22Rv1 (cell line): ENCODE measurements around the gene CRYBB3.

Experiments
- H3K27ac ChIP-seq: fragments of 450-650 bp; 2 replicates; pipeline ENCODE4 v1.5.1; 2017
- CTCF ChIP-seq: fragments of 450-650 bp; IDR thresholded peaks from 2 replicates; pipeline ENCODE4 v1.5.1; 2017; ENCODE audit warnings: mild to moderate bottlenecking
- ZFX ChIP-seq: fragments of 450-650 bp; IDR thresholded peaks from 2 replicates; pipeline ENCODE4 v1.6.1; 2017; ENCODE audit warnings: antibody characterized with exemption, borderline replicate concordance

The CRYBB3 gene

DNA sequence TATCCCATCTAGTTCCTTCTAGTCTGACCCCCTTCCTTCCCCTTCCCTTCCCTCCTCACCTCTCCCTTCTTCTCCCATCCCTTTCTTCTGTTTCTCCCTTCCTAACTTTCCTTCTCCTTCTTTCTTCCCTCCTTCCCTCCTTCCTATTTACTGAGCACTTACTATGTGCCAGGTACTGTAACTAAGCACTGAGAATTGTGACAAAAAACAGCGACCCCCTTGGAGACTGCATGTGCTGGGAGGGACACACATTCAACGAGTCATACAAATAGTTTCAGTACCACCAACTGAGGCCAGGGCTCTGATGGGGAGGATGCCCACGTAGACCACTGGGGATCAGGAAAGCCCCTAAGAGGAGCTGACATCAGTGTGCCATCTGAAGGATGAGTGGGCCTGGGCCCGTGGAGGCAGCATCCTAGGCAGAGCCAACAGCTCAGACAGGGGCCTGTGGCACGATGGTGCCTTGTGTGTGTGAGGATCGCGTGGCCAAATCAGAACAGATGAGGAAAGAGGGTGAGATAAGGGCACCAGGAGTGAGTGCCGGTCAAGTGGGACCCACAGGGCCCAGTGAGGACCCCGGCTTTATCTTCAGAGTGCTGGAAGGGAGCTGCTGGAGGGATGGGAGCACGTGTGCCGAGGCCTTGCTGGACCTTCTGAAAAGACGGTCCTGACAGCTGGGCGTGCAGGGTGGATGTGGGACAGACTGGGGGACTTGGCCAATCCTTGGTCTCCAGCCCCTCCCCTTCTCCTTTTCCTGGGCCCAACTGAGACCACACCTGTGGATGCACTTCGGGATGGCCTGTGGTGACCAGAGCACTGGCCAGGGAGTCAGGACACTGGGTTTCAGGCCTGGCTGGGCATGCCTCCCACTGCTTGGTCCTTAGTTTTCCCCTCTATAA, 38.4 kb upstream of the CRYBB3 start:
- TF ChIP-seq CTCF (no peak), ZFX (no peak)
- H3K27ac ChIP-seq: no peak overlapping the region

DNA sequence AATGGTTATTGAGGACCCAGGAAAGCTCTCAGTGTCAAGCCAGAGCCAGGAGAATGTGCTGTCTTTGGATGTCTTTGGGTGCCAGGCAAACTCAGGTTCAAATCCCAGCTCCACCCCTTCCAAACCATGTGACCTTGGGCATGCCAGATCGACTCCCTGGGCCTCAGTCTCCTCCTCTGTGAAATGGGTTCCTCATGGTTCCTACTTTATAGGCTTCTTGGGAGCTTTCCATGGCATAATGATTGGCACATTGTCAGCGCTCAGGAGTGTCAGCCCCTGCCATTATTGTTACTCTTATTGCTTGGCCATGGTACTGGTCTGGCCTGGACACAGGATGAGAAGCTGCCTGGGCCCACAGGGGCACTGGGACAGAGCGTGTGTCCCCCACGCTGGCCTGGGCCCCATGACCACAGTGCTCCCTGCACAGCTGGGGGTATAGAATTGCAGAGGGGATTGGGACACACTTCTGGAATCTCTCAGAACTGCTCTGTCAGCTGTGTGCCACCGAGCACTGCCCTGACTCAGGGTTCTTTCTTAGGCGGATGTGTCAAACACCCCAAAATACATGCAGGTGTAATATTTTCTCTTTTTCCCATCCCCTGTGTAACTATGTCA, 37.6 kb upstream of the CRYBB3 start:
- no peak overlapping the region for H3K27ac ChIP-seq
- TF ChIP-seq ZFX: no peak
- TF ChIP-seq CTCF: no peak

DNA sequence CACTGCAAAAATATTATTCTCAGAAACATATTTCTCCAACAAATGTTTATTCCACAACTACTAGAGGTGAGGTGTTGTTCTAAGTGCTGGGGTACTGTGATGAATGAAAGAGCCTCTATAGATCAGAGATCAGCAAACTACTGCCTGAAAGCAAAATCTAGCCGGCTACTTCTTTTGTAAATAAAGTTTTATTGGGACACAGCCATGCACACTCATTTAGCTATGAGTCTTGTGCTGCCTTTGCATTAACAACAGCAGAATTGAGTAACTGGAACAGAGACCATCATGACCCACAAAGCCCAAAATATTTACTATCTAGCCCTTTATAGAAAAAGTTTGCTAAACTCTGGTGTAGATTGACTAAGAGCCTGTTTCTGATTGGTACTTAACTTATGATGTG, 37.1 kb upstream of the CRYBB3 start:
- H3K27ac ChIP-seq: no peak overlapping the region
- TF ChIP-seq ZFX: no peak
- no peak for TF ChIP-seq CTCF

DNA sequence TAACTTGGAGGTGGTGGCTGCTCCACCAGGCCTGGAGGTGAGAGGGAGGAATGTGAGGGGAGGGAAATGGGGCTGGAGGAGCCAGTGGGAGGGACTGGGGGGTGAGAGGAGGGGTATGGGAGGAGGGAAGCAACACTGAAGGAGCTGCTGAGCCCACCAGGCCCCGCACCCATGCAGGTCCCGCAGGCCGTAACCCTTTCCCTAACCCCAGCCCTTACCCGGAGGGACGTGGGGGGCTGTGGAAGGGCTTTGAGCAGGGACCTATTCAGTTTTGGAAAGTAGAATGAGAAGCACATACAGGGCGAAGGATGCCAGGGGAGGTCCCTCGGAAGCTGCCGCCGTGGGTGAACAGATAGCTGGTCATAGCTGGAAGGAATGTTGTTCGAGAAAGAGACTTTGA, 33.9 kb upstream of the CRYBB3 start:
- H3K27ac ChIP-seq: no peak overlapping the region
- TF ChIP-seq ZFX (no peak), CTCF (no peak)

GRCh38 chr22:25166266-25167040, 33.2 kb upstream of the CRYBB3 start:
- no peak overlapping the region for H3K27ac ChIP-seq
- TF ChIP-seq ZFX: no peak
- TF ChIP-seq CTCF: no peak

- TF ChIP-seq ZFX (no peak), CTCF (no peak)
- H3K27ac ChIP-seq: no peak overlapping the region
Measured at GRCh38 chr22:25167082-25167481, 32.6 kb upstream of the CRYBB3 start.
